GM19023 (cell line): Measurements from ENCODE around the gene PELI3.
"Not testable (repeated sequence)": the region's sequence is repeated elsewhere in the genome, so short reads cannot be mapped to it uniquely, and the experiment has no call there.

Experiments
- ATAC-seq: cut with Tn5 transposase; IDR thresholded peaks from one replicate; pipeline ENCODE4 v1.9.1; 2021; ENCODE audit warnings: mild to moderate bottlenecking, moderate library complexity; ENCODE audit not compliant: unreplicated experiment

PELI3 gene

GRCh38 chr11:66466225-66467033 lies at the start of gene PELI3:
Gene PELI3, plus strand, starts transcription at chr11:66466905. Its CDS starts 1,224 bp downstream, at chr11:66468129.
- ATAC-seq: peak; percentile 71

- ATAC-seq: no peak
These were observed 49.7 kb upstream of the PELI3 start for GRCh38 chr11:66417000-66417399.

DNA sequence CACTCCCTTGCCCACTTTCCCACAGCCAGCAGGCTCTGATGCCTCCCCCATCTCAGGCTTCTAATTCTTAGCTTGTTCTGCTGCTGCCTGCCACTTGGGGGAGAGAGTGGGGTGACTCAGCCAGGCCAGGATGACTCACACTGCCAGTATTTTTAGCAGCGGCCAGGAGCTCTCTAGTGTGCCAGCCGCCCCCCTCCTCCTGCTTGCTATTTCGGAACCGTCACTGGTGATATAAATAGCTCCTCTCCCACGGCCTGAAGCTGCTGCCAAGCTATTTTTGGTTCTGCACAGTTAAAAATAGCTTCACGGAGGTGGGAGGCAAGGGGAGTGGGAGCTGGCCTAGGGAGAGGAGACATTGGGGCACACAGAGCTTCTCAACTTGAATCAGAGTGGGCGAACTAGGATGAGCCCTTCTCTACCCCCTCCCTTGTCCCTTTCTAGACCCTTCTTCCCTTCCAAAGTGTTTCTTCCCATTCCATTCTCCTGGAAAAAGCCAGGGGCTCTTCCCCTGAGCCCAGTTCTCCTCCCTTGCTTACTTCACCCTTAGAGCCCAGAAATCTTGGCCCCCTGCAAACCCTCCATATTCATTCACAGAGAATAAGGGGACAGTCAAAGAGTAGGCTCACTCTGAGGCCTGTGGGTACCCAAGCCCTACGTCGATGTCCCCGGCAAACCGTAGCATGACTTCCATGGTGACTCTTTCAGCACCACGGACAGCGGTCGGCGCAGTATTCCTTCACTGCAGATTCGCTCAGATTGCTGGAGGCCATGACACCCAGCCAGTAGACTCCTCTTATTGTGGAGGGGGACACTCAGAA lies 48.3 kb upstream of the PELI3 start:
- no peak for ATAC-seq

GRCh38 chr11:66418986-66419308 lies 47.8 kb upstream of the PELI3 start:
- no peak for ATAC-seq

DNA sequence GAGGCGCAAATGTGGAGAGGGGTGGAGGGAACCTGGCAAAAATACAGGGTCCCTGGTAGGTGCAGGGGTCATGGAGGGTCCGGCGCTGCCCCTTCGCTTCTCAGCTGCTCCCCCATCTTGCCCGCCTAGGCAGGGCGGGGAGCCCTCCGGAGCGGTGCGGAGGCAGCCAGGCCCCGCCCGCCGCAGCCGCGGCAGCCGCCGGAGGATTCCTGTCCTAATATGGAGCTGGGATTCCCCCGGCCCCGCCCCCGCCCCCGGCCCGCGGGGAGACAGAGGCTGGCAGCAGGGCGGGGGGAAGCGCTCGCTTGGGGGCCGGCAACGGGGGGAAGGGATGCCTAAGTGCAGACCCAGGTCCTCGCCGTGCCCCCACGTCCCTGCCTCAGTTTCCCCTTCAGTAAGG lies 46.9 kb upstream of the PELI3 start:
- no peak for ATAC-seq

- no peak for ATAC-seq
These were observed 45.8 kb upstream of the PELI3 start, which contains the start of gene NPAS4 for GRCh38 chr11:66420671-66421476. Gene NPAS4, plus strand, starts transcription at chr11:66421035. Its CDS starts 145 bp downstream, at chr11:66421180.

- no peak for ATAC-seq
These were observed 45.1 kb upstream of the PELI3 start for GRCh38 chr11:66421492-66422205.

GRCh38 chr11:66426314-66426713 lies 40.4 kb upstream of the PELI3 start:
- ATAC-seq: no peak

DNA sequence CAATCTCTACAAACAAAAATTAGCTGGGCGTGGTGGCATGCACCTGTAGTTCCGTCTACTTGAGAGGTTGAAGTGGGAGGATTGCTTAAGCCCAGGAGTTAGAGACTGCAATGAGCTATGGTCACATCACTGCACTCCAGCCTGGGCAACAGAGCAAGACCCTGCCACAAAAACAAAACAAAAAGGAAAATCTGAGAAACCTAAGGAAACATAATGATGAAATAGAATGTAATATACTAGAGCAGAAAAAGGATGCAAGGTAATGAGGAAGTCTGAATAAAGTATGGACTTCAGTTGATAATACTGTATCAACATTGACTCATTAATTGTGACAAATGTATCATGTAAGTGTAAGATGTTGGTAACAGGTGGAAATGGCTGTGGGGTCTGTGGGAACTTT lies 37.8 kb upstream of the PELI3 start:
- no peak for ATAC-seq

DNA sequence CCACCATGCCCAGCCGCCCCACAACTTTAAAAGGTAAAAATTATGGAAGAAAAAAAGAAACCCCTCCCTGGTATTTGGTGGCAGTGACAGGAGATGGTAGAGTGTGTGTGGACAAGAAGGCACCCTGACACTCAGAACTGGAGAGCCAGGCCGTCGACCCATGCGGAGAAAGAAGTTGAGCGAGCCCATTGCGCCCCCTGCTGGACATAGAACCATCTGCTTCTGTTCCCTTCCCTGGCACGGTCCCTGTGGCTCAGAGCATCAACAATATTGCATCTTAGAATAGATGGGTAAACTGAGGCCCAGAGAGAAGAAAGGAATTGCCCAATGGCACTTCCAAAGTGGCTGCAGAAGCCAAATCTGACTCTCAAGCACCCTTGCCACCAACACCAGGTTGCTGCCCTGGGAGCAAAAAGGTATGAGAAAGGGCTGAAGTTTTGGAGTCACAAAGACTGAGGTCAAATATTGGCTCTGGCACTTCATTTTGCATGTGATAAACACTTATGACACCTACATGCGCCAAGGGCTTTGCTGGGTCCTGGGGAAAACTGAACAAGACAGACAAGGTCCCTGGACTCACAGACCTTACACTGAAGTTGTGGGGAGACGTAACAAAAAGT lies 36.6 kb upstream of the PELI3 start:
- ATAC-seq: no peak

DNA sequence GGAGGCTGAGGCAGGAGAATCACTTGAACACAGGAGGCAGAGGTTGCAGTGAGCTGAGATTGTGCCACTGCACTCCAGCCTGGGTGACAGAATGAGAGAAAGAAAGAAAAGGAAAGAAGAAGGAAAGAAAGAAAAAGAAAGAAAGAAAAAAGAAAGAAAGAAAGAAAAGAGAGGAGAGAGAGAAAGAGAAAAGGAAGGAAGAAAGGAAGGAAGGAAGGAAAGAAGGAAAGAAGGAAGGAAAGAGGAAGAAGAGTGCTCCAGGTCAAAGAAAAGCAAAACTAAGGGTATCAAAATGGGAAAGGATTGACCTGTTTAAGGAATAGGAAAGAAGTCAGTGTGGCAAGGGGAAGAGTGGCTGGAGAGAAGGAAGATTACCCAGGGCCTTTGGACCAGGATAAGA lies 35.4 kb upstream of the PELI3 start:
- ATAC-seq: not testable (repeated sequence)

DNA sequence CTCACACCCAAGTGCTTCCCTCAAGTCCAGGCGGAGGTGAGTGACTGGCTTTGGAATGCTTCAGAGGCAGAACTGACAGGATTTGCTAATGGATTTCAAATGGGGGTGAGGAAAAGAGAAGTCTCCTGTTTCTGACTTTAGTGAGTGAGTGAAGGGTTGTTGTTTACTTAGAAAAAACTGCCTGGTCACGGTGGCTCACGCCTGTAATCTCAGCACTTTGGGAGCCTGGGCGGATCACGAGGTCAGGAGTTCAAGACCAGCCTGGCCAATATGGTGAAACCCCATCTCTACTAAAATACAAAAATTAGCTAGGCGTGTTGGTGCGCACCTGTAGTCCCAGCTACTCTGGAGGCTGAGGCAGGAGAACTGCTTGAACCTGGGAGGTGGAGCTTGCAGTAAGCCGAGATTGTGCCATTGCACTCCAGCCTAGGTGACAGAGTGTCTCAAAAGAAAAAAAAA lies 34.8 kb upstream of the PELI3 start:
- ATAC-seq: not testable (repeated sequence)

DNA sequence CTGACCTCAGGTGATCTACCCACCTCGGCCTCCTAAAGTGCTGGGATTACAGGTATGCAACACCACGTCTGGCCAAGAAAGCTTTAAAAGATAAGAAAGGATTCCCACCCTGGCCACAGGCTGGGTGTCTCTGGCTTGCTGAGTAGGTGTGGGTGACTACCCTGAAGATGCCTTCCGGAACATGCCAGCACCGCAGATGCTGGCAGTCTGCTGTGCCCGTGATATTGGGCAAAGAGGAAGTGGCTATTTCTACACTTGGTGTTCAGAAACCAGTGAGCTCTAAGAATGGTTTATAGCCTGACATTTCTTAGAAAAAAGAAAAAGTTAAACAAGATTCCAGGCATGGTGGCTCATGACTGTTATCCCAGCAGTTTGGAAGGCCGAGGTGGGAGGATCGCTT lies 34.1 kb upstream of the PELI3 start:
- ATAC-seq: no peak

DNA sequence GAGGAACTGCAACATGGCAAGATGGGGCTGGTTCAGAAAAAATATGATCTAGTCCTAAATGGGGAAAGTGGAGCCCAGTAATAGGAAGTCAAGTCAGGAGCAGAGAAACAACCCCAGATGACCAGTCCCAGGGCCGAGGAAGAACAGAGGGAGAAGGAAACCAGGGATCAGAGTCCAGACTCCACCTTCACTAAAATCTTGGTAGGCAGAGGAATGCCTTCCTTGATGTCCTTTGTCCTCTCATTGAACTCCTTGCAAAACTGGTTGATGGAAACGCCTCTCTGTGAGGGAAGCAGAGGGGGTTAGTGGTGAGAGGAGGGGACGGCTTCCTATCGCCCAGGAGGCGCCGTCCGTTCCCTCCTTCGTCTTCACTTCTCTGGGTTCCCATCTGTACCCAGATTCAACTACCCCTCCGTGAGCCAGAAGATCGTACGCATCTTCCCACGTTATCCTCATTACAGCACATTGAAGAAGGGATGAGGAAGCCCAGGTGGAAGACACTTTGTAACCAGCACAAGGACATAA lies 28.7 kb upstream of the PELI3 start:
- no peak for ATAC-seq

- peak; percentile 92 for ATAC-seq
These were observed 27.9 kb upstream of the PELI3 start, which contains the start of gene MRPL11 for GRCh38 chr11:66438504-66439466. Gene MRPL11, minus strand, starts transcription at chr11:66438848. Its CDS starts 94 bp downstream, at chr11:66438754.

DNA sequence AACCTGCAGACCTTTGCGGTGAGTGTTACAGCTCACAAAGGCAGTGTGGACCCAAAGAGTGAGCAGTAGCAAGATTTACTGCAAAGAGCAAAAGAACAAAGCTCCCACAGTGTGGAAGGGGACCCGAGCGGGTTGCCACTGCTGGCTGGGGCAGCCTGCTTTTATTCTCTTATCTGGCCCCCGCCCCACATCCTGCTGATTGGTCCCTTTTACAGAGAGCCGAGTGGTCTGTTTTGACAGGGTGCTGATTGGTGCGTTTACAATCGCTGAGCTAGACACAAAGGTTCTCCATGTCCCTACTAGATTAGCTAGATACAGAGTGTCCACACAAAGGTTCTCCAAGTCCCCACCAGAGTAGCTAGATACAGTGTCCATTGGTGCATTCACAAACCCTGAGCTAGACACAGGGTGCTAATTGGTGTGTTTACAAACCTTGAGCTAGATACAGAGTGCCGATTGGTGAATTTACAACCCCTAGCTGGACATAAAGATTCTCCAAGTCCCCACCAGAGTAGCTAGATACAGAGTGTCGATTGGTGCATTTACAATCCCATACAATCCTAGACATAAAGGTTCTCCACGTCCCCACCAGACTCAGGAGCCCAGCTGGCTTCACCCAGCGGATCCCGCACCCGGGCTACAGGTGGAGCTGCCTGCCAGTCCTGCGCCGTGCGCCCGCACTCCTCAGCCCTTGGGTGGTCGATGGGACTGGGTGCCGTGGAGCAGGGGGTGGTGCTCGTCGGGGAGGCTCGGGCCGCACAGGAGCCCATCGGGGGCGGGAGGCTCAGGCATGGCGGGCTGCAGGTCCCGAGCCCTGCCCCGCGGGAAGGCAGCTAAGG lies 26.4 kb upstream of the PELI3 start:
- ATAC-seq: not testable (repeated sequence)

- not testable (repeated sequence) for ATAC-seq
These were observed 25.8 kb upstream of the PELI3 start for GRCh38 chr11:66440940-66441282.

DNA sequence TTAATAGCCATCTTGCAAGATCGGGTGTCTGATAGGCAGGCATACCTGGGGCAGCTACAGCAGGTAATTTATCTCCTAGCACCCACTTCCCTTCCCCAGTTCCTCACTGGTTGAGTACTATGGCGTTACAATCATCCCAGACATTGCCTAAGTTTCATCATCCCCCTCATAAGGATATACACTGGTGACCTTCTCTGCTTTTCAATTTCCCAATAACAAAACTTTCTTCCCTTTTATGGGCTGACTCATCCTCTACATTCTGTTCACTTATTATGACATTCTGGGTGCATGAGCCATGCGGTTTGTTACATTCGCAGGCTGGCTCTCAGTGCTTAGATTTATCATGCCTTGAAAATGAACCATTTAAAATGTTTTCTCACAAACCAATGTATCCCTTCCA lies 23.1 kb upstream of the PELI3 start:
- ATAC-seq: no peak
